DMS153 (cell line): Measurements from ENCODE around the gene DPM2.

Experiments
- DNase-seq: peaks from one replicate; lab custom pipeline; 2025; lab: John Stamatoyannopoulos, UW

Gene DPM2

DNA sequence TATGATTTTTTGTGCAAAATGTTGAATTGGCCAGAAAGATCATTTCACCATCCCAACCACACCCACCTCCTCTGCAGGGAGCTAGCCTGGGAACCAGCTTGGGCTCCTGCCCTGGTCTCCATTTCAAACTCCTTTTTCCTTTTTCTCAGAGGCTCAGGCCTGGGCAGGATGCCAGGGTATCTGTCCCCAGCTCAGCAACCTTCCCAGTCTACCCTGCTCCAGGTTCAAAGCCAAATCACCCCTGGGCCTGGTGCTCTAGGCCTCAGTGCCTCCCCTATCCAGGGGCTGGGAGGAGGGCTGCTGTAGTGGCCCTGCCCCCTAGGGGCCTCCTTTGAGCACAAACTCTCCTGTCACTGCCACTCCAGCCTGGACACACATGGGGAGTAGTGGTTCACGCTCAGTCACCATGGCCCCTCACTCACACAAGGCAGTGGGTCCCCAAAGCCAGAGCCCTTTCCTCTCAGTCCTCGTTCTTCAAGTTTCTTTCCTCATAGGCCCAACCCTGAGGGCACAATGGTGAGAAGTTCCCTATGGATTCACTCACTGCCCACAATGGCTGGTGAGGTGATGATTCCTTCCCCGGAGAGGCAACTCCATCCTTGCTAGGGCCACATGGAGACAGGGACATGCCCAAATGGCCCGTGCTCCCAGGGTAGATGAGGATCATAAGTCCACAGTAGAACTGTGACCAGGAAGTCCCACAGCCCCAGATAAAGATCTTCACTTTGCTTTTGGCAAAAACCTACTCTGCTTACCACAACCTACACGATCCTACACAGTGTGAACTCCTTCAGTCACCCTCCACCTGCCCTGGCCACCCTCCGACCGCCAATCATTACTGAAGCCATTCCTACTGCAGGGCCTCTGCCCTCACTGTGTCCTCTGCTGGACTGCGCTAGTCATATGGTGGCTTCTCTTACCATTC, 19.2 kb downstream of the DPM2 start:
- DNase-seq: no peak

DNA sequence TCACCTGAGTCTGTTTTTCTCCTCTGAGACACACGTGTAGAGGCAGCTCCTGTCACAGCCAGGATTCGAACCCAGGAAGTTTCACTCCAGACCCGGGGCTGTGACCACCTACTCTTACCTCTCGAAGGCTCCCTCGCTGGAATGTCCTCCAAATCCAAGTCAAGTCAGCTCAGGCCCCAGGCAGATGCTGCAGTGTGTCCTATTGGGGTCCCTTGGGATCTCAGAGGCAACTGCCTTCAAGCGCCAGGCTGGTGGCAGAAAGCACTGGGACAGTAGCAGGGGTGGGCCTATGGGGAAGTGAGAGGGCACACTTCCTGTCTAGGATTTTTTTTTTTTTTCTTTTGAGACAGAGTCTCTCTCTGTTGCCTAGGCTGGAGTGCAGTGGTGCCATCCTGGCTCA, 20.1 kb downstream of the DPM2 start:
- no peak for DNase-seq

DNA sequence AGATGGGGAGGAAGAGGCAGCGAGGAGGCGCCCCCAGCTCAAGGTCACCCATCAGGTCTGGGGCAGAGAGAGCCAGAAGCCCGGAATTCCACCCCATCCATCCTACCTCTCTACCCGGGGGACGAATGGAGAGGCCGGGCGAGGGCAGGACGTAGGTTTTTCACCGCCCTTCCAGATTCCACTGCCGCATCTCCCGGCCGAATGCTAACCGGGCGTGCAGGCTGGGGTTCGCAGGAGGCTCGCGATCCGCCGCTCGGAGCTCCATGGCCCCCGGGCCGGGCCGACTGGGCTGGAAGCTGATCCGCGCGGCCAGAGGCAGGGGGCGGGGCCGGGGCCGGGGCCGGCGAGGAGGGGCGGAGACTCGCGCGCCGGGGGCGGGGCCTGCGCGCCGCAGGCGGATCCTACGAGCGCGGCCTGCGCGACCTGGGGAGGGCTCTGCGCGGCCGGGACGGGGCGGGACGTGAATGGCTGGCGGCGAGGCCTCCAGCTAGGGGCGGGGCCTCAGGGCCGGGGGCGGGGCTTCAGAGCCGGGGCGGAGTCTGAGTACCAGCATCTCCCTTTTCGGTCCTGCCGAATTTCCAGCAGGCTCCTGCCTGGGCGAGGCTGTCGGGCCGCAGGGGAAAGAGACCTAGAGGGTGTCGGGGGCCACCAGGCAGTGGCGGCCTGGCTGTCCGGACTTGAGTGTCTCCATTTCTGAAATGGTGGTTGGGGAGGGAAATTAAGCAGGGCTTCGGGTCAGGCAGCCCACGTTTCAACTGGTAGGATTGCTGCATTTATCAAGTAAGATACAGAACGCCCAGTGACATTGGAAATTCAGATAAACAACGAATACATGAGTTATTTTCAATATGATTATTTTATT, 20.7 kb downstream of the DPM2 start, which contains the start of gene ST6GALNAC4:
ST6GALNAC4 (minus strand) TSS at position 322 of the 862 bp plus-strand sequence. CDS start 622 bp downstream, outside the sequence.
- peak; percentile 60 for DNase-seq

DNA sequence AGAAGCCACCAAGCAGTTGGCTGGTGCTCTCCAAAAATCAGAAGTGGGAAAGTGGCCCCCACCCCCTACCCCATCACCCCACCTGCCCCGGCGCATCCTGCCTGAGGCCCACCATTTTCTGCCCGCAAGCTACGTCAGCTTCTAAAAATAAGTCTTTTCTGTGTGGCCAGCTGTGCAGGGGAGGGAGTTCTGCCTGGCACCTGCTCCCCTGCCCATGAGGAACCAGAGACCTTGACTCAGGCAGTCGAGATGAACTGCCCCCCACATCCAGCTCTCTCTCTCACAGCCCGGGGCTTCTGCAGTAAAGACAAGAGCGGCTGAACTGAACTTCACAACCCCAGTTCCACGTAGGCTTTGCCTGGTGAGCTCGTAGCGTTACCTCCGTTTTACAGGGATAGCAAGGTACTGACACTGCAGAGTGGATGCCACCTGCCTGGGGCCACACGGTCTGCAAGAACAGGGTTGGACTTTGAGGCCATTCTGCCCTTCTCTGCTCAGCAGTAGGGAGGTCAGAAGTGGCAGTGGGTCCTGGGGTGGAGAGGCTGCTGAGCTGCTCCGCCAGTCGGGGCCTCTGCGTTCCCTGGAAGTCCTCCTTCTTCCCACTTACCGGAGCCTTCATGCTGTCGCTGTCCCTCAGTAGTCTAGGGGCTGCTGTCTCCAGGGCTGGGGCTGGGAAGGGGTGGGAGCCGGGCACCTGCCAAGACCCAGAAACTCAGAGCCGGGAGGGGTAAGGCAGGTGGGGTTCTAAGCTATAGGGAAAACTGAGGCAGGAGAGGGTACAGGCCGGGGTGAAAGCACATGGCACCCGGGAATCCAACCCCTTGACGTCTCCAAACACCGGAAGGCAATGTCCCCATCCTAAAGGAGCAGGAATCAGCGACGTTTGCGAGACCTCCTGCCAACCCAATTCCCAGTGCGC, 21.6 kb downstream of the DPM2 start:
- DNase-seq: no peak

DNA sequence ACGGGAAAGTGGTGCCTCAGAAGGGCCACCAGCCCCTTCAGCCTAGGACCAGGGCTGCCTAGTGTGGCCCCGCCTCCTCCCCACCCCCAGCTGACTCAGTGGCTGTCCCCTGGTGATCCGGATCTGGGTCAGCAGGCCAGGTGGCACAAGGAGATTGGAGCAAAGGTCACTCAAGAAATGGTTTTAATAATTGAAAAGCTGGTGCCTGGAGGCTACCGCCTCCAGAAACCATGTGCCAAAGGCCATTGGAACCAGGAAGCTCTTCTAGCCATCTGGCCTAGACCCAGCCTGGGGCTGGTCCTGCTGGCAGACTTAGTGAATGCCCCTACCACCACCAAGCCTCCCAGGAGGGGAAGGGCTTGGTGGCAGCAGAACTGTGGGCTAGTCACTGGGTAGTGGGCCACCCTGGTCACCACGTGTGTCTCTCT, 22.3 kb downstream of the DPM2 start:
- DNase-seq: no peak

DNA sequence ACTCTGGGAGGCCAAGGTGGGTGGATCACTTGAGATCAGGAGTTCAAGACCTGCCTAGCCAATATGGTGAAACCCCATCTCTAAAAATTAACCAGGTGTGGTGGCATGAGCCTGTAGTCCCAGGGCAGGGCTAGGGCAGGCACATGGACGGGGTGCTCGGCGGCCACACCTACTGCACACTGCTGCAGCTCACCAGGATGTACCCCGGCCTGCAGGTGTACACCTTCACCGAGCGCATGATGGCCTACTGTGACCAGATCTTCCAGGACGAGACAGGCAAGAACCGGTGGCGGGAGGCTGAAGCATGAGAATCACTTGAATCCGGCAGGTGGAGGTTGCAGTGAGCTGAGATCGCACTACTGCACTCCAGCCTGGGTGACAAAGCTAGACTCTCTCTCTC, 24.0 kb downstream of the DPM2 start:
- no peak for DNase-seq

DNA sequence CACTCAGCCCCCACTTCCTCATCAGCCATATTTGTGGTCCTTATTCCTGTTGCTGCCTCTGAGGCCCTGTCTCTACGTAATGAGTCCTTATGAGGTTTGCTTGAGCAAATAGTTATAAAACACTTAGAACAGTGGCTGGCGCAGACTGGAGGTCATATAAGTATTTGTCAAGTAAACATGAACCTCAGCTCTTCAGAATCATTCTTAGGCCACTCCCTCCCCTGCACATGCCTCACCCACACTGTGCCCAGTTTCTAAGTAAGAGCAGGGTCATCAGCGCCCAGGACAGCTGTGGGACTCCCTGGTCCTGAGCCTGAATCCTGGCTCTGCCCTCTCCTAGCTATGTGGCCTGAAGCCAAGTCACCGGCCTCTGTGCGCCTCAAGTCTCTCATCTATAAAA, 24.8 kb downstream of the DPM2 start:
- peak; percentile 49 for DNase-seq

DNA sequence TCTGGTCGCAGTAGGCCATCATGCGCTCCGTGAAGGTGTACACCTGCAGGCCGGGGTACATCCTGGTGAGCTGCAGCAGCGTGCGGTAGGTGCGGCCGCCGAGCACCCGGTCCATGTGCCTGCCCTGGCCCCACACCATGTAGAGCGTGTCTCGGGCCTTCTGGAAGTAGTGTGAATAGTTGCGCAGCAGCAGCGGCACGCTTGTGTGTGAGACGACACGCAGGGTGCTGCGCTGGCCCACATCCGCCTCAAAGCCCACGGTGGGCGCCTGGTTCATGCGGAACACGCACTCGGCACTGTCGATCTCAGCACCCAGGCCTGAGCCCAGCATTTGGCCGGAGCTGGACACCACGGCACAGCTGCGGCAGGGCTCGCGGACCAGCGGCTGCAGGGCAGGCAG, 25.4 kb downstream of the DPM2 start:
- DNase-seq: no peak

DNA sequence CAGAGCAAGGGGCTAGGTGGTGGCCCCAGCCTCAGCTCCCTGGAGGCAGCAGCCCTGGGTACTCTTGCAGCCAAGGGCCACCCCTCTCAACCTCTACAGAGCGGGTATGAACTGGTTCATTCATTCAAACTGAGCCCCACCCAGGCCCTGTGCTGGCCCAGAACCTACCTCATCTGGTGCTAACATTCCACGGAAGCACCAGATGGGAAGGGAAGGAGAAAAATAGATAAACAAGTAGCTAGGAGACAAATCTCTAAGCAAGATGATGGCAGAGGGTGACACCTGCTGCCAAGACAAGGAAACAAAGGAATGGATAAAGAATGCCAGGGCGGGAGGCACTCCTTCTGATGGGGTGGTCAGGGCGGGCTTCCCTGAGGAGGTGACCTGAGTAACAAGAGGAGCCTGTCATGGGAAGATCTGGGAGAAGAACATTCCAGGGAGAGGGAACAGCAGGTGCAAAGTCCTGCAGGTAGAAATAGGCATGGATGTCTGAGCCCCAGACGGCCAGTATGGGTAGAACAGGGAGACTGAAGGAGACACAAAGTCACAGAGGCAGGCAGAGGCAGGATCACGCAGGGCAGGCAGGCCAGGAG, 26.9 kb downstream of the DPM2 start:
- no peak for DNase-seq

DNA sequence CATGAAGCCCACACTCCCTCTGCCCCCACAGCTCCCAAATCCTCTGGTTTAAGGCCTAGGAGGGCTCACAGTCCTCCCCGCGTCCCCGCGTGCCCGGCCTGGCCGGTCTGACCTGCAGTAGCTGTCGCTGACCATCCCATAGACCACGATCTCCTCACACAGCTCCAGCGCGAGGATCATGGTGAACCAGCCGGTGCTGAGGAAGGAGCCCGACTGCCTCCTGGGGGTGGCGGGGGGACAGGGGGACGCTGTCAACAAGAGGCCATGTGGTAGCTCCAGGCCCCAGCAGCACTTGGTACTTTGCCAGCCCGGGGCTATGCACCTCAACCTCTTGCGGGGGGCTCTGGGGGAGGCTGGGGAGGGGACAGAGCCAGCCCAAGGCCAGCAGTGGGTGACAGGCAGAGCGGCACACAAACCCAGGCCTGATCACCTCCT, 27.8 kb downstream of the DPM2 start:
- DNase-seq: no peak

DNA sequence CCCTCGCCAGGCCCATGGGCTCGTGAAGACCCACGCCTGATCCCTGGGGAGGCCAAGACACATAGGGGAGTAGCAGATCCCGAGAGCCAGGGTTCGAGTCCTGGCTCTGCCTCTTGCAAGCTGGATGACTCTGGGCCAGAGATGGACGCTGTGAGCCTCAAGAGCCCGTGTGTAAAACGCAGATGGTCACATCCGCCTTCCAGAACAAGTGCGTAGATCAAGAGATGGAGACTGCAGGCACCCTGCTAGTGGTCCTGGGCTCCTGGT, 29.1 kb downstream of the DPM2 start:
- DNase-seq: no peak

DNA sequence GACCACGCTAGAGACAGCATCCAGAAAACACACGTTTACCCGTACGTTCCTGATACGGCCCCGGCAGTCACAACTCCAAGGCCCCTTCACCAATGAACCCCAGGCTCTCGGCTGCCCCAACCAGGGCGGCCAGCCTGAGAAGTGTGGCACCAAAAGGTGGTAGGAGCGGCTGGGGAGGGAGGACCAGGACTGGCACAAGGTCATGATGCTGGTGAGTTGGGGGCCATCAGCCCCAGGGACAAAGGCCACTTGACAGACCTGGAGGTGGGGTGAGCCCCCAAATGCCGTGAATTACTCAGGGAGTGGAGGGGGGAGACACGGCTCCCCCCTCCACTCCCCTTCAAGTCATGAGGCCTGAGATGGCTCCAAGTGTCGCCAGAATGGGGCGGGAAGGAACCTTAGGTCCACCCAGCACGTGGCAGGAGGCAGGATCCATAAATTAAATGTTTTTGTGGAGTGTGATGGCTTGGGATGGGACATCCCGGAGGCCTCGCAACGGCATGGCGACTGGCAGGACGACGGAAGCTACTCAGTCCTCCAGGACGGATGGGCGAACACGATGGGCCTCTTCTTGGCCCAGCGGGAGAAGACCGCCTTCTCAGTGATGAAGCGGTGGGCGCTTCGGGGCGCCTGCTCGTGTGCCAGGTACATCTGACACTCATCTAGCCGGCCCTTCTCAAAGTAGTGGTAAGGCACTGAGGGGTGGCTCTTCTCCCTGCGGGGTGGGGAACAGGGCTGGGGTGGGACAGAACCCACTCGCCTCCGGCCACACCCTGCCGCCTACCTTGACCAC, 29.6 kb downstream of the DPM2 start:
- DNase-seq: no peak

DNA sequence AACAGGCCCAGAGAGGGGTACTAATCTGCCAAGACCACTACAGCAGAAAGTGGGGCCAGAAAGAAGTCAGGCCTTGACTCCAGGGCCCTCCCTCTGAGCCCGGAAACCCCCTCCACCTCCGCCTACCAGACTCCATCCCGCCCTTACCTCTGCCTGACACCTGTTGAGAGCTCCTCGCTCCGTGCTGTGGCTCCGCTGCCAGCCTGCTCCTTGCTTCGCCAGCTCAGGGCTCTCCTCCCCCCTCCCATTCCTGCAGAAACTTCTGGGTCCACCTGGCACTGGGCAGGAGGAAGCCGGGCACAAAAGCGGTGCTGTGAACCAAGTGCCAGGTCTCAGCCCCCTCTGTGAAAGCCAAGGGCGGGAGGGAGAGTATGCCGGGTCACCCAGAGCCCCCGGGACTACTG, 31.9 kb downstream of the DPM2 start:
- no peak for DNase-seq

DNA sequence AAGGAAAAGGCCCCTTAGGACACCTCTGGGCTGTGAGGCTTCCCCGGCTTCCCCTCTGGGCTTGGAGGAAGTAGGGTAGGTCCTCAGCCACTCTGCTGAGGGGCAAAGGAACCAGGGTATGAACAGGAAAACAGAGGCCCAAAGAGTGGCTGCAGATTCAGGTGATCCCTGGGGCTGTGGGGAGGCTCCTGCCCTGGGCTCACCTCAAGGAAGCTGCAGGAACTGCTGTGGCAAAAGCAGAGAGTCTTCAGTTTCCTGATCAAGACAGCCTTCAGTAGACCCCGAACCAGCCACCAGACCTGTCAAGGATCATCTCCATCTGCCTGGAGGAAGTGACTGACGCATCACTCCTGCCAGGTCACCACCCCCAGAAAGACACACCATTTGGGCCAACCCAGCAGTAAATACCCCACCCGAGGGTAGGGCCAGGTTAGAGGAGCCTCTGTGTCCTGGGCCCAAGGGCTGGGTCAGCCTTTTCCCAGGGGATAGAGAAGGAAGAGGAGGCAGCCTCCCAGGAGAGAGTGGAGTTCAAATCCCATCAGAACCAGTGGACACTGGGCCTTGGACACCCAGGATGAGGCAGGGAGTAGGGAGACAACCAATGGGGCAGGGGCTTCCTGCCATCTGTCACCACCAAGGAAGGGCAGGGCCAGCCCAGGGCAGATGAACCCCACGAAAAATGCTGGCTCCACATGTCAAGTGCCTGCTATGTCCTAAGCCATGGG, 32.5 kb downstream of the DPM2 start:
- DNase-seq: no peak

DNA sequence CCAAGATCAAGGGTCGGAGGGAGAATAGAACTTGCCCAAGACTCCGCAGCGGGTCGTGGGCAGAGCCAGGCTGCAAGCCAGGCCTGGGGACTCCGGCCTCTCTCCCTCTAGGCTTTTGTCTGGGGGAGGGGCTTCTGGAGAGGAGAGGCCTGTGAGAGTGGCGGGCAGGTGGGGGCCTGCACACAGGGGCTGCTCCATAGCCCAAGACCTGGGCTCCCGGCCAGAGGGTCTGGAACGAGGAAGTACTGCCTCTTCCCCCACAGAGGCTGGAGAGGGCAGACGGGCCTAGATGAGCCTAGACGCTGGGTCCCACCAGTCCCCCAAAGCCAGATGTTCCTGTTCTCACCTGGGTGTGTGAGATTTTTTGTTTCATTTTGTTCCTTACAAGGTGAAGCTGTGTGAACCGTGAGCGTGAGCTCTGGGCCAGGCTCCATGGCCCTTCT, 33.1 kb downstream of the DPM2 start:
- no peak for DNase-seq

DNA sequence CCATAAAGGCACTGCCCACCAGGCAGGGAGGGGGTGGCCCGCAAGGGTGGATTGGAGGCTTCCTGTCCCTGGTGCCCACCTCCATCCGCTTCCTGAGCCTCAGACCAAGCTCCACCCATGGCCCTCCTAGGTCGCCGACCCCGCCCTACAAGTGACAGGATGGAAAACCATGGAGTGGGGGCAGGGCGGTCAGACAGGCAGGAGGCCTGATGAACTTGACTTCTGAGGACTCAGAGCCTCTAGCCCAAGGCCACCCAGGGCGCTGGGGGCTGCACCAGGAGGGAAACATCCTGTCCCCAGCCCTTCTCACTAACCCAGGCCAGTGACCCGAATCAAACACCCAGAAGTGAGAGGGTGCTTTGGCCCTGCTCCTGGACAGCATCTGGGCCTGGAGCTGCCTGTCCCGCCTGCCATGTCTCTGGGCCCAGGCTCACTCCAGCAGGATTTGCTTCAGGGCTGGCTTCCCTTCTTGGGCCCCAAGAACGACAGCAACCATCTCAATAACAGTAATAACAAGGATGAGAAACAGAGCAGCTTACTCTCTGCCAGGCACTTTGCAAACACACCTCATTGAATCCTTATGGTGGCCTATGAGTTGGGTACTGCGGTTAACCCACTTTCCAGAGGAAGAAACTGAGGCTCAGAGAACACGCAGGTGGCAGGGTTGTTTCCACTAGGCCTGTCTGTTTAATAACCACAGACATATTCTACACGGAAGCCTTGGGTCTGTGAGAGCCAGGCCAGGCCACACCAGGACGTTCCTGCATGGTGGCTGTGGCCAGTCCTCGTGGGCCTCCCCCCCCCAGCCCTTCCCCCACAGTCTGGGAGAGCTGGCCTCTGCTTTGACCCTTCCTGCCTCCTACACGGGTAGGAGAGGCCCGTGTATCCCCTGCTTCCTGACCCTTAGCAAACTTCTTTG, 33.8 kb downstream of the DPM2 start:
- no peak for DNase-seq

DNA sequence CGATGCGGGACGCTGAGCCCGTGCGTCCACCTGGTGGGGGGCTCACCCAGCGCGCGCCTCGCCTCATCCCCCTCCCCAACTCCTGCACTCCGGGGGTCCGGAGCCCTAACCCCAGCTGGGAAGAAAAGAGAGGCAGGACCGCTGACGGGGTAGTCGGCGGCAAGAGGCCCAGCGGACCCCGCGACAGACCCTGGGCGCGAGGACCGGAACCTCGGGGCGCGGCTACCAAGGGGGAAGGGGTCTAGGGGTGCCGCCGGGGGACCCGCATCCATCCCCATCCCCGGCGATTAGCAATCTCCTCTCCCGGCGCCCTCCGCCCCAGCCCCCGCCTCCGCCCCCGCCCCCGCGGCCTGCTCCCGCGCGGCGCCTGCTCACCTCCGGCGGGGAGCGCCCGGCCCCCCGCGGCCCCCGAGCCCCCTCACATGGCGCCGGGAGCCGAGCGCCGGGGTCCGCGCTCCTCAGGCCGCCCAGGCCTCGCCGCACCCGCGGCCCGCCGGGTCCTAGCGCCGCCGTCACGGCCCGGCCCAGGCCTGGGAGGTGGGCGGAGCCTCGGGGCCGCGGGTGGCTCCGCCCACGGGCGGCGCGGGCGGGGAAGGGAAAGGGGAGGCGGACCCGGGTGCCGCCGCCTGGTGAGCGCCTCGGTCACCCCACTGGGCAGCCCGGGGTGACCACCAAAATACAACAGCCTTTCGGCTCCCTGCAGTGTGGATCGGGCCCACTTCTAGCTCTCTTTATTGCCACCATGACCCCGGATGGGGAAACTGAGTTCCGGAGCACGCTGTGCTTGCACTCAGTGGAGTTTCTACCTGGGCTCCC, 38.3 kb downstream of the DPM2 start, which contains the start of gene ST6GALNAC6:
ST6GALNAC6 (minus strand) TSS at position 476 of the 816 bp plus-strand sequence. CDS start 1,622 bp downstream, outside the sequence.
- DNase-seq: no peak
